WTC11 (cell line): ENCODE results near the gene MARCHF10. TPM values are rescaled to one million over a fixed set of nuclear protein-coding genes. Genes with fewer than 3 reads are reported as not detected.

Experiments used
- ATAC-seq: fragments of 200-7000 bp; cut with Tn5 transposase; 2 replicates; pipeline ENCODE4 v1.10.0; 2021; ENCODE audit warnings: mild to moderate bottlenecking, moderate library complexity
- CTCF ChIA-PET: fragments of 300-600 bp; sonication (Branson Sonifier 250); formaldehyde crosslinking; loops from one replicate; lab custom pipeline; 2021; ENCODE audit warnings: antibody characterized with exemption; lab: Charles Lee
- POLR2A ChIA-PET: fragments of 350-600 bp; sonication (Branson Sonifier 250); formaldehyde crosslinking; loops from one replicate; lab custom pipeline; 2021; ENCODE audit warnings: antibody characterized with exemption; lab: Charles Lee
- DNase-seq: peaks from one replicate; pipeline ENCODE4 v3.0.0; 2021; ENCODE audit warnings: low spot score
- H3K27ac Mint-ChIP-seq: 2 replicates; pipeline ENCODE4 v1.8.0; 2021; ENCODE audit warnings: mixed read lengths
- H3K27me3 Mint-ChIP-seq: 2 replicates; pipeline ENCODE4 v1.8.0; 2021; ENCODE audit warnings: low read depth, mild to moderate bottlenecking, moderate library complexity, mixed read lengths
- H3K36me3 Mint-ChIP-seq: 2 replicates; pipeline ENCODE4 v1.8.0; 2021; ENCODE audit warnings: mixed read lengths
- H3K4me1 Mint-ChIP-seq: 2 replicates; pipeline ENCODE4 v1.8.0; 2022; ENCODE audit warnings: mixed read lengths
- H3K4me3 Mint-ChIP-seq: 2 replicates; pipeline ENCODE4 v1.8.0; 2021; ENCODE audit warnings: mild to moderate bottlenecking, moderate library complexity, mixed read lengths
- H3K9me3 Mint-ChIP-seq: 2 replicates; pipeline ENCODE4 v1.8.0; 2021; ENCODE audit warnings: mixed read lengths
- ARID4B ChIP-seq: sonication (generic); formaldehyde crosslinking; IDR thresholded peaks from 2 replicates; pipeline ENCODE4 v1.8.0; 2023; ENCODE audit warnings: missing genetic modification reagents, mild to moderate bottlenecking, borderline replicate concordance
- ATF1 ChIP-seq: sonication (generic); formaldehyde crosslinking; IDR thresholded peaks from 2 replicates; pipeline ENCODE4 v1.8.1; 2023; ENCODE audit warnings: mild to moderate bottlenecking, moderate library complexity, missing genetic modification reagents
- ATF2 ChIP-seq: sonication (generic); formaldehyde crosslinking; IDR thresholded peaks from 2 replicates; pipeline ENCODE4 v1.8.1; 2022; ENCODE audit warnings: low read depth, missing genetic modification reagents, borderline replicate concordance
- CREM ChIP-seq: sonication (generic); formaldehyde crosslinking; IDR thresholded peaks from 2 replicates; pipeline ENCODE4 v1.8.1; 2022; ENCODE audit warnings: mild to moderate bottlenecking, missing genetic modification reagents, moderate library complexity
- ETV6 ChIP-seq: sonication (generic); formaldehyde crosslinking; IDR thresholded peaks from 2 replicates; pipeline ENCODE4 v1.8.1; 2022; ENCODE audit warnings: mild to moderate bottlenecking, missing genetic modification reagents
- HMGA2 ChIP-seq: fragments of 250-450 bp; sonication (Bioruptor Pico); IDR thresholded peaks from 2 replicates; pipeline ENCODE4 v1.4.0; 2021; ENCODE audit warnings: mild to moderate bottlenecking, moderate library complexity
- IRF1 ChIP-seq: sonication (generic); formaldehyde crosslinking; IDR thresholded peaks from 2 replicates; pipeline ENCODE4 v1.8.0; 2023; ENCODE audit warnings: missing genetic modification reagents
- MYBL2 ChIP-seq: sonication (generic); formaldehyde crosslinking; IDR thresholded peaks from 2 replicates; pipeline ENCODE4 v1.8.1; 2023; ENCODE audit warnings: mild to moderate bottlenecking, moderate library complexity, missing genetic modification reagents
- NFE2L1 ChIP-seq: sonication (generic); formaldehyde crosslinking; IDR thresholded peaks from 2 replicates; pipeline ENCODE4 v1.8.1; 2023; ENCODE audit warnings: missing genetic modification reagents
- RELA ChIP-seq: sonication (generic); formaldehyde crosslinking; IDR thresholded peaks from 2 replicates; pipeline ENCODE4 v1.8.1; 2022; ENCODE audit warnings: missing genetic modification reagents, mild to moderate bottlenecking, borderline replicate concordance
- RORB ChIP-seq: fragments of 250-450 bp; sonication (Bioruptor Pico); IDR thresholded peaks from 2 replicates; pipeline ENCODE4 v1.9.0; 2021; ENCODE audit warnings: mild to moderate bottlenecking
- ZNF263 ChIP-seq: sonication (generic); formaldehyde crosslinking; IDR thresholded peaks from 2 replicates; pipeline ENCODE4 v1.8.1; 2022; ENCODE audit warnings: low read depth, mild to moderate bottlenecking, moderate library complexity, missing genetic modification reagents
- ZNF281 ChIP-seq: sonication (generic); formaldehyde crosslinking; IDR thresholded peaks from 2 replicates; pipeline ENCODE4 v1.8.0; 2023; ENCODE audit warnings: mild to moderate bottlenecking, missing genetic modification reagents
- ZNF425 ChIP-seq: fragments of 250-450 bp; sonication (Bioruptor Pico); conservative IDR thresholded peaks from 2 replicates; pipeline ENCODE4 v1.9.0; 2021; ENCODE audit warnings: mild to moderate bottlenecking
- ZSCAN18 ChIP-seq: fragments of 250-450 bp; sonication (Bioruptor Pico); IDR thresholded peaks from 2 replicates; pipeline ENCODE4 v2.1.2; 2022; ENCODE audit warnings: mild to moderate bottlenecking, moderate library complexity
- total RNA-seq: library from RNA; stranded (reverse); gene quantifications from 3 replicates; pipeline ENCODE4 v1.2.3, GENCODE V29; 2021
- TF ChIP-seq, protein P1 (sequence below): sonication (generic); formaldehyde crosslinking; IDR thresholded peaks from 2 replicates; pipeline ENCODE4 v1.8.1; 2023; ENCODE audit warnings: mild to moderate bottlenecking, moderate library complexity, missing genetic modification reagents
- TF ChIP-seq, protein P2 (sequence below): sonication (generic); formaldehyde crosslinking; IDR thresholded peaks from 2 replicates; pipeline ENCODE4 v1.8.1; 2022; ENCODE audit warnings: missing genetic modification reagents, borderline replicate concordance
- TF ChIP-seq, protein P3 (sequence below): sonication (generic); formaldehyde crosslinking; IDR thresholded peaks from 2 replicates; pipeline ENCODE4 v1.8.0; 2022; ENCODE audit warnings: mild to moderate bottlenecking, missing genetic modification reagents

Gene MARCHF10
- total RNA-seq, 1 experiment from 2014 or later = 1.0 TPM

DNA sequence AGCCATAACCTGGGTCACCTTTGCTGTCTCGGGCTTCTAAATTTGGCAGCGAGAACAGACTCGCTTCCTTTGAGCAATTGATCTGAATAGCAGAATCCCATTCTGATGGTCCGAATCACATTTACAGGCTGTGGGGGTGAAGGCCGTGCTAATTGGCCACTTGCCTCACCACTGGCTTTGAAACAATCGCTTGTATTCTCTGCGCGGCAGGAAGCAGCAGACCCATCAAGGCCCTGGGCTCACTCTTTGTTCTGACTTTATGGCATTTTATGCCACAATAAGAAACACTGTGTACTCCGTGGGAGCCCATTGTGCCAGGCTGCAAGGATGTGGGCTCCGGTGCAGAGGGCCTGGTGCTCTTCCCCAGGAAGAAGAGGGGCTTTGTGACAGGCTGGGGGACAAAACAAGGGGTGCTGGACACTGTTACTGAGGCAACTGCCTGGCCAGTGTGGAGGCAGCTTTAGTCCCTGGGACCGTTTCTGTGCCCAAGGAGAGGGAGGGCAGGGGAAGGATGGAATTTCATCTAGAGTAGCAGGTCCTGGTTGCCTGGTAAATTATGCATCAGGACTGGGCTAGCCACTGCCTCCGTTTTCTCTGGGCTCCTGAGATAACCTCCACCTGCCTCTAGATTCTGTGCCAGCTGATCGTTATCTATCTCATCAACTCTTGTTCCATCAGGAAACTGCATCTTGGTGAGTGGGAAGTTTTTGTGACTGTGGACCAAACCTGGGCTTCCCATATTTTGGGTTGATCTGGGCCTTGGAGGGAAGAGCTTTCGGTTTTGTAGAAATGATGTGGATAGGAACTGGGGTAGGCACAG is 102.1 kb downstream of the MARCHF10 start:
- peak overlapping the region; percentile 80 for H3K4me3 Mint-ChIP-seq
- peaks cover 20% of the 10 kb centered on the region for H3K36me3 Mint-ChIP-seq
- ChIA-PET POLR2A (interaction anchor here (0.6 kb wide), 1 partner anchor 23 kb away, joined by 10 read pairs; no protein-coding TSS in a partner anchor), CTCF (interaction anchor here (0.9 to 1.8 kb wide), 4 partner anchors 14 to 263 kb away, joined by 3 to 7 read pairs (median 4); no protein-coding TSS in a partner anchor)
- peak; percentile 57 for ATAC-seq
- DNase-seq = no peak
- peaks cover 15% of the 10 kb centered on the region for H3K27me3 Mint-ChIP-seq
- H3K9me3 Mint-ChIP-seq = peaks cover 23% of the 10 kb centered on the region
- H3K27ac Mint-ChIP-seq = peak overlapping the region; percentile 89
- peaks cover 30% of the 10 kb centered on the region for H3K4me1 Mint-ChIP-seq
- TF ChIP-seq ZNF281 (CRISPR knock-in tag) (no peak), ZNF425 (CRISPR knock-in tag) (no peak), IRF1 (no peak), ZSCAN18 (CRISPR knock-in tag) (no peak), MYBL2 (CRISPR knock-in tag) (no peak), ARID4B (peak; percentile 45; the same call in 1 of the 2 replicates), NFE2L1 (CRISPR knock-in tag) (no peak), ZNF263 (CRISPR knock-in tag) (no peak), ATF2 (CRISPR knock-in tag) (no peak), ATF1 (no peak), RORB (CRISPR knock-in tag) (no peak), CREM (CRISPR knock-in tag) (peak; percentile 70; the same call in 1 of the 2 replicates), ETV6 (CRISPR knock-in tag) (peak; percentile 84), HMGA2 (CRISPR knock-in tag) (no peak), RELA (no peak)
- TF ChIP-seq, protein P1, sequence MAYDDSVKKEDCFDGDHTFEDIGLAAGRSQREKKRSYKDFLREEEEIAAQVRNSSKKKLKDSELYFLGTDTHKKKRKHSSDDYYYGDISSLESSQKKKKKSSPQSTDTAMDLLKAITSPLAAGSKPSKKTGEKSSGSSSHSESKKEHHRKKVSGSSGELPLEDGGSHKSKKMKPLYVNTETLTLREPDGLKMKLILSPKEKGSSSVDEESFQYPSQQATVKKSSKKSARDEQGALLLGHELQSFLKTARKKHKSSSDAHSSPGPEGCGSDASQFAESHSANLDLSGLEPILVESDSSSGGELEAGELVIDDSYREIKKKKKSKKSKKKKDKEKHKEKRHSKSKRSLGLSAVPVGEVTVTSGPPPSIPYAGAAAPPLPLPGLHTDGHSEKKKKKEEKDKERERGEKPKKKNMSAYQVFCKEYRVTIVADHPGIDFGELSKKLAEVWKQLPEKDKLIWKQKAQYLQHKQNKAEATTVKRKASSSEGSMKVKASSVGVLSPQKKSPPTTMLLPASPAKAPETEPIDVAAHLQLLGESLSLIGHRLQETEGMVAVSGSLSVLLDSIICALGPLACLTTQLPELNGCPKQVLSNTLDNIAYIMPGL (CRISPR knock-in tag) = no peak
- TF ChIP-seq, protein P2, sequence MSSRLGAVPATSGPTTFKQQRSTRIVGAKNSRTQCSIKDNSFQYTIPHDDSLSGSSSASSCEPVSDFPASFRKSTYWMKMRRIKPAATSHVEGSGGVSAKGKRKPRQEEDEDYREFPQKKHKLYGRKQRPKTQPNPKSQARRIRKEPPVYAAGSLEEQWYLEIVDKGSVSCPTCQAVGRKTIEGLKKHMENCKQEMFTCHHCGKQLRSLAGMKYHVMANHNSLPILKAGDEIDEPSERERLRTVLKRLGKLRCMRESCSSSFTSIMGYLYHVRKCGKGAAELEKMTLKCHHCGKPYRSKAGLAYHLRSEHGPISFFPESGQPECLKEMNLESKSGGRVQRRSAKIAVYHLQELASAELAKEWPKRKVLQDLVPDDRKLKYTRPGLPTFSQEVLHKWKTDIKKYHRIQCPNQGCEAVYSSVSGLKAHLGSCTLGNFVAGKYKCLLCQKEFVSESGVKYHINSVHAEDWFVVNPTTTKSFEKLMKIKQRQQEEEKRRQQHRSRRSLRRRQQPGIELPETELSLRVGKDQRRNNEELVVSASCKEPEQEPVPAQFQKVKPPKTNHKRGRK (CRISPR knock-in tag) = no peak
- TF ChIP-seq, protein P3, sequence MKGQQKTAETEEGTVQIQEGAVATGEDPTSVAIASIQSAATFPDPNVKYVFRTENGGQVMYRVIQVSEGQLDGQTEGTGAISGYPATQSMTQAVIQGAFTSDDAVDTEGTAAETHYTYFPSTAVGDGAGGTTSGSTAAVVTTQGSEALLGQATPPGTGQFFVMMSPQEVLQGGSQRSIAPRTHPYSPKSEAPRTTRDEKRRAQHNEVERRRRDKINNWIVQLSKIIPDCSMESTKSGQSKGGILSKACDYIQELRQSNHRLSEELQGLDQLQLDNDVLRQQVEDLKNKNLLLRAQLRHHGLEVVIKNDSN (CRISPR knock-in tag) = no peak
